Activated CD4-positive, alpha-beta T cell treated with anti-CD3 and anti-CD28 coated beads for 48 hours (primary cell): ENCODE results near the gene GON4L.
"Not testable (repeated sequence)": the region's sequence is repeated elsewhere in the genome, so short reads cannot be mapped to it uniquely, and the experiment has no call there.

Source experiments
- DNase-seq: peaks from one replicate; pipeline ENCODE4 v3.0.0-alpha.2; 2020

Gene GON4L

DNA sequence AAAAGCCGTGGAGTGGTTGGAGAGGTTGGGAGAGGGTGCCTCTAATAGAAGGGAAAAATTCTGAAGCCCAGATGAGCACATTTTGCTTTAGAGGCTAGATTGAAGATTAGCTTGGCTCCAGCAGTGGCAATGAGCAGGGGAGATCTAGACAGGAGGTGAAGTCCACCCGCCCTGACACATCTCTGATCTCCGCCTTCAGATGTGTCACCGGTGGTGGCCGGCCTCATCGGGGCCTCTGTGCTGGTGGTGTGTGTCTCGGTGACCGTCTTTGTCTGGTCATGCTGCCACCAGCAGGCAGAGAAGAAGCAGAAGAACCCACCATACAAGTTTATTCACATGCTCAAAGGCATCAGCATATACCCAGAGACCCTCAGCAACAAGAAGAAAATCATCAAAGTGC, 10.8 kb upstream of the GON4L start:
- no peak for DNase-seq

DNA sequence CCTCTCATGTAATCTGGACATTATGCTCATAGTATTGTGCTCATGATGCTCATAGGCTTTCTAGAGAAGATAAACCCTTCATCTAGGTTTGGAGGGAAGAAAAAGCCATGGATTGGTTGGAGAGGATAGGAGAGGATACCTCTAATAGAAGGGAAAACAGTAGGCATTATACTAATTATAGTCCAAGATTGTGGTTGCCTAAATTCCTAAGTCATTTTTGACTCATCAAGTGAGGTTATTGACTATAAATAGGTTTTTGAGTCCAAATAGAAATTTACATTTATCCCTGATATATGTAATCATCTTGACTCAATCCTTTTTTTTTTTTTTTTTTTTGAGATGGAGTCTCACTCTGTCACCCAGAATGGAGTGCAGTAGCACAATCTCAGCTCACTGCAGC, 7.4 kb upstream of the GON4L start:
- no peak for DNase-seq

DNA sequence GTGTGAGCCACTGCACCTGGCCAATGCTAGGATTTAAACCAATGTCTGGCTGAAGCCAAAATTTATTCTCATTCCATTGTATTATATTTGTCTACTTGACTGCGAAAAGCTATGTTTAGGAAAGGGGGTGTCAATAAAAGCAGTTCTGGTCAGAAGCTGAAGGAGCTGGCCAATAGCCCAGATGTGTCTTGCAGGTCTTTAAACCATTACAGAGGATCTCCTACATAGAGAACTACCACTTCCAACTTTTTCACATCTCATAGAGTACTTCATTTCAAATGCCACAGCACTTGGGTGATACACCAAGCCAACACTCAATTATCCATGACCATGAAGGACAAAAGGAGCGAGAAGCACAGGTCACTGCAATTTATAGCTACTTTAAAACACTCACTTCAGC, 4.9 kb upstream of the GON4L start:
- no peak for DNase-seq

DNA sequence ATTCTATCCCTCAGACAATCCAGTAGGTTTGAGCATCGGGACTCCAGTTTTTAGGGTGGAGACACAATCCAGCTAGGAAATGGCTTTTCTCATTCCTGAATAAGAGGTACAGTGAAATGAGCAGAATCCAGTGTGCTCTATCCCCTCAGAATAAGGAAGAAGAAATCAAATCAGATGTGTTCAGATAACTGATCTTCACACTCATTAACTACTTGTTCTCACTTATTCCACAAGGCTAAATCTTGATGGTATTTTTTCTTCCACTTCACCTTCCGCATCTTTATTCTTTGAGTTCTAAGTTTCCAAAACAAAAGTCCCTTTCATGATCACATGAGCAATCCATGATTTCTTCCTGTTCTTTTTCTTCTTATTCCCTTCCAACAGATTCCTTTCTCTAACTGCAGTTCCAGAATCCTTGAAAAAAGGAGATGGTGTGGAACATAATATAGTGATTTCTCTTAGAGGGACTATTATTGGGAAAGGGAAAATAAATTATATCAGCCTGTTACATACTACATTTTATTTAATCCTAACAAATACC, 4.0 kb upstream of the GON4L start:
- no peak for DNase-seq

DNA sequence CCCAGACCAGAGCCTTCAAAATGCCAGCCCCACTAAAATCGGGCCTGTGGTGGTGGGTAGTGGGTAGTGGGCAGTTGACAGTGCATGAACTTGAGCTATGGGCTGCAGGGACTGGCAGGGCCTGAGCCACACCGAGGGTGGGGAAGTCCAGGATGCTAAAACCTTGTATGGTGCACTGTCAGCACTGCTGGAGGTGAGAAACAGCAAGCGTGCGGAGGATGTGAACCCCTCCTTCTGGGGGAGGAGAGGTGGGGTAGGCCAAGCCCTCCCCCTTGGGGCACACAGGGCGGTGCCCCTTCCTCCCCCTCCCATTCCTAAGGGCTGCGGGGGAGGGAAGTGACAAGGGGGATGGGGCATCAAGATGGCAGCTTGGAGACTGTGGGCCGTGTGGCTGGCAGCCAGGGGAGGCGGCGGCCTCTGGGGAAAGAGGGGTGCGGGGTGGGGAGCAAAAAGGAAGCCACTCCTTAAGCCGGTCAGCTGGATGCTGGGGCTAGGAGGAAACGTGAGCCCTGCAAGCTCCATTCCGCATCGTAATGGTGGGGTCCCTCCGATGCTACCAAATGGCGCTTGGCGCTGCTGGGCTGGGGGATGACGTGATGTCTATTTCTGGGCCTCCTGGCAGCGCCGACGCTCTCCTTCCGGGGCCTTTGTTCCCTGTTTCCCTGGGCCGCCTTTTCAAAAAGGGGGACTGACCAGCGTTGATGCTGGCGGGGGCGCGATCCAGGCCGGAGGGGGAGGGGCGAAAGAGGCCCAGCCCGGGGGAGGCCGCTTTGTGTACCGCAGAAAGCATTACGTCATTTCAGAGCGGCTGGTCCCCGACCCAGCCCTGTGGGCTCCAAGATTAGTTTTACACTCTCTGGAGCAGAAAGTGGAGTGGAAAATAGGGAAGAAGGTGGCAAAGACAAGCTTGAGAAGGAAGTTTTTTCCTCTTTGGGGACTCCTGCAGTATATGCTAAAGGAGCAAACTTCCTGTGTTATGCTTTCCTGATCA, 3.2 kb upstream of the GON4L start:
- DNase-seq: peak; percentile 64

DNA sequence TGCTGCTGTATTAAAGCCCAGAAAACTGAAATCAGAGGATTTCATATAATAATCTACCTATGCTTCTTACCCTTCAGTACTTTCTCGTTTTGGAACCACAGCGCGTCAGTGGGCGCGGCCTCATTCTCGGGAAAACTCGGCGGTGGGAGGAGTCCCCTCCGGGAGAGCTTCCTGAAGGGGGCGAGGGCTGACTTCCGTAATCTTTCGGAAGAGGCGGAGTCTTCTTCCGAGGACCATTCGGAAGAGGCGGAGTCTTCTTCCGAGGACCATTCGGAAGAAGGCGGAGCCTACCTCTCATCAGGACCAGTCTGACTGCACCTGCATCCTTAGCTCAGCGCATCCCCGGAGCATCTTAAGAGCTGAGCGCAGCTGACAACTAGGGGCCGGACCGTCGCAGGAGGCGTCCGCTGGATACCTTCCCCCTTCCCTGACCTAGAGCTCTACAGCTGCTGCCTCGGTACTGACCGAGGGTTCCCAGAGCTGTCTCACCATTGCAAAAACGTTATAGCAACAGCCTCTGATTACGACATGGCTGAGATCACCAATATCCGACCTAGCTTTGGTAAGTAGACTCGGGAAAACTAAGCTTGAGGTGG, 2.3 kb upstream of the GON4L start, which contains the start of gene SYT11:
TSS of gene SYT11 (plus strand) at position 334 of the 596 bp plus-strand sequence. CDS start at position 529, 195 bp downstream.
- DNase-seq: peak; percentile 97

DNA sequence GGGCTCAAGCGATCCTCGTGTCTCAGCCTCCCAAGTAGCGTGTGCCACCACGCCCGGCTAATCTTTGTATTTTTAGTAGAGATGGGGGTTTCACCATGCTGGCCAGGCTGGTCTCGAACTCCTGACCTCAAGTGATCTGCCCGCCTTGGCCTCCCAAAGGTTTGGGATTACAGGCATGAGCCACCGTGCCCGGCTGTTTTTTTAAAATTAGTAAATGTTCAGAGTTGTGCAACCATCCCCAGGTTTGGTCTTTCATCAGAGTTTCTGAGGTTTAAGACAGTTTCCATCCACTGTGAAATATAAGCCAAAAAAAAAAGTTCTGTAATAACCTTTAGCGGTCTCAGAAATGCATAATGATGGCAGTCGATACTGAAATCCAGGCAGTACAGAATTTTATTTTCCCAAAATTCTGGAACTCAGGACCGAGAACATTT, 1.8 kb upstream of the GON4L start:
- DNase-seq: peak; percentile 58

DNA sequence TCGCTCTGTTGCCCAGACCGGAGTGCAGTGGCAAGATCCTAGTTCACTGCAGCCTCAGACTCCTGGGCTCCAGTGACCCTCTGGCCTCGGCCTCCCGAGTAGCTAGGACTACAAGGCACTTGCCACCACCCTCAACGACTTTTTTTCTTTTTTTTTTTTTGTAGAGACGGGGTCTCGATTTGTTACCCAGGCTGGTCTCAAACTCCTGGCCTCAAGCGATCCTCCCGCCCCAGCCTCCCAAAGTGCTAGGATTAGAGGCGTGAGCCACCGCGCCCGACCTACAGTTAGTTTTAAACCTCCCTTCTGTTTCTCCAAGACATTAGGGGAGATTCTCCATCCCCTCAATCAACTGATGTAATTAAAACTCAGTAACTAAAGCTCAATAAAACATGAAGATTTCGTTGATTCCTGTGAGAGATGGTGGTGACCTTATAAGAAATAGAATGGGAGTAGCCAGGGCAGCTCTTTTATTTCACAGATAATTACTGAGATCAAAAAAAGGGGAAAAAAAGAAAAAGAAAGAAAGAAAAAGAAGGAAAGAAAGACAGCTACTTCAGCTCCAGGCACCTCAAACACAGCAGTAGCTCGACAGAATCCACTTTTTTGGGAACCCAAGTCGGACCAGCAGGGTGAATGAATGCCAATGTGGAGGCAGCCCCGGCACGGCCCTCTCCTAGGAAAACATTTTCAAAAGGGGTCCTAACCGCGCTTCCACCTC, 598 bp downstream of the GON4L start:
- no peak for DNase-seq

DNA sequence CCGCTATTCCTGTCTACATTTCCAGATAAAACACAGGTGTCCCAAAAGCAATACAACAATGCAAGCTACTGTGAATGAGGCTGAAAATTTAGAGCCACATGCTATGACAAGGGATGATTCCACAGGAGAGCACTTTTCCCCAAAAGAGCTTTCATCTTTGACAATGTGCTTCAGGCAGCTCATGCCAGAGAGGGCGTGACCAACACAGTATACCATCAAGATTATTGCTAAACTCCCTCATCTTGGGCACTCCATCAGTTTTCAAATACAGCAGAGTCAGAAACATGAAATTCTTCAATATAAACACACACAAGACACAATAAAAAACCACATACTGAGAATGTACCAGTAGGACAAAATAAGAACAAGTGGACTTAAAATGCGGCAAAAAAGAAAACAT, 6.7 kb downstream of the GON4L start:
- no peak for DNase-seq

DNA sequence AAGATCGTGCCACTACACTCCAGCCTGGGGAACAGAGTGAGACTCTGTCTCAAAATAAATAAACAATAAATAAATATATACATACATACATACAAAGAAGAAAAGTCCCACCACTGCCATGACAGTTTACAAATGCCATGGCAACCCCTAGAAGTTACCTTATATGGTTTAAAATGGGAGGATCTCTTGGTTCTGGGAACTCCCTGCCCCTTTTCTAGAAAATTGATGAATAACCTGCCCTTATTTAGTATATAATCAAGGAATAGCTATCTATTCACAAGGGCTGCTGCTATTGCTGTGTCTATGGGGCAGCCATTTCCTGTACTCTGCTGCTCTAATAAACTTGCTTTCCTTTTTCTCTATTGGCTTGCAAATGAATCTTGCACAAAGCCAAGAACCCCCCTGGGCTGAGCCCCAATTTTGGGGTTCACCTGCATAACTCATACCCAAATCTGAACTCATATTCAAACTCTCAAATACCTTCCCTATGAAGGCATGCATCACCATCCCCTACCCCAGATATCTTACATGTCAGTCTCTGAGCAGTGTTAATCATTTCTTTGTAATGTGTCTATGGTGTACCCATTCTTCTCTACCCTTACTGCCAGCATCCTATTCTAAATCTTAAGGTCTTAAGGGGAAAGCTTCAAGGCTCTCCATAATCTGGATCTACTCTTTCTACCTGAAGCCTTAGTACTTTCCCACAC, 9.0 kb downstream of the GON4L start:
- no peak for DNase-seq

DNA sequence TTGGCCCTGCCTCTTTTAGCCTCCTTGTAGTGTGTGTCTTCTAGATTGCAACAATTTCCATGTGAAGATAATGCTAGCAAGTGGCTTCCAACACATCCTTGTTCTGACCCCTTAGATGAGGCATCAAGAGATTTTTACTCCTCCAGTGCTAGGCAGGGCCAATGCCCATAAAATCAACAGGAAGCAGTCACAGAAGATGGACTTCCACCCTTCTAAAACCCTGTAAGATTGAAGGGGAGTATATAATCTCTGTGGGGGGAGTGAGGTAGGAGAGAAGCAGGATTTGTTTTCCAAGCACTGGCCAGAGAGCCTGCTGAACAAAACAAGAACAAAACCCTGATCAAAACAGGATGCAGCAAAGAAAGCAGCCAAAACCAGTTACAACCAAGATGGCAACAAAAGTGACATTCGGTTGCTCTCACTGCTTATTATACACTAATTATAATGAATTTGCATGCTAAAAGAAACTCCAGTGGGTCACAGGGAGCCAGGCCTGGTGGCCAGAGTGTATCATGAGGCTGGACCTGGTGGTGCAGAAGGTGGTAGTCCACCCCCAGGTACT, 12.1 kb downstream of the GON4L start:
- no peak for DNase-seq

DNA sequence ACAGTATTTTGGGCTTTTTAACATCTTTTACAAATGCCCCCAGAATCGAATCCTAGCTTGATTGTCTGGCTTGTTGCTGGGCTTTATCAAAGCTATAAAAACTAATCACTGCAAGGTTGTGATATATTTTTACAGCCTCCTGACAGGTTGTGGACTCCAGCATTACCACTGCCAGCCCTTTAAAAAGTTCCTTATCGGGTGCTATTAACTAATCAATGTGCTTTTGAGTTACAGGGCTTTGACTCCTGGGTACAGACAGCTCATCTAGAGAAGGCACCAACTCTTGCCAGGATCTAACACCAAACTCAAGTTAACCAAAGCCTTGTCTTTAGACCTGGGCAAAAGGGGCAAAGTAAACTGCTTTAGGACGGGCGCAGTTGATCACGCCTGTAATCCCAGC, 16.6 kb downstream of the GON4L start:
- DNase-seq: no peak

DNA sequence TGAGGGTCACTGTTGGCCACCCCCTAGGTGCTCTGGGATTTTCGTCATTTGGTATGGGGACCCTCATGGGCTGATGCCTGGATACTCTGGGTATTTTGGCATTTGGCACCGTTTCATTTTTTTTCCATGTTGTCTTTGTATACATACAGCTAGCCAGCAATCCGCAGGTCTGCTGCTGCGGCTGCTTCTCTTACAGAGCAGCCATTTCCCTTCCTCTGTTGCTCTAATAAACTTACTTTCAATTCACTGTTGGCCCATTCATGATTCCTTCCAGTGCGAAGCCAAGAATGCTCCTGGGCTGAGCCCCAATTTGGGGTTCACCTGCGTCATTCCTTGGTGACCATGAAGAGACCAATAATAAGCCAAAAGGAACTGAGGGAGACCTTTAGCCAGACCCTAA, 21.5 kb downstream of the GON4L start:
- DNase-seq: no peak

DNA sequence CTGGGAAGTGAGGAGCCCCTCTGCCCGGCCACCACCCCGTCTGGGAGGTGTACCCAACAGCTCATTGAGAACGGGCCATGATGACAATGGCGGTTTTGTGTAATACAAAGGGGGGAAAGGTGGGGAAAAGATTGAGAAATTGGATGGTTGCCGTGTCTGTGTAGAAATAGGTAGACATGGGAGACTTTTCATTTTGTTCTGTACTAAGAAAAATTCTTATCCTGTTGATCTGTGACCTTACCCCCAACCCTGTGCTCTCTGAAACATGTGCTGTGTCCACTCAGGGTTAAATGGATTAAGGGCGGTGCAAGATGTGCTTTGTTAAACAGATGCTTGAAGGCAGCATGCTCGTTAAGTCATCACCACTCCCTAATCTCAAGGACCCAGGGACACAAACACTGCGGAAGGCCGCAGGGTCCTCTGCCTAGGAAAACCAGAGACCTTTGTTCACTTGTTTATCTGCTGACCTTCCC, 22.1 kb downstream of the GON4L start:
- not testable (repeated sequence) for DNase-seq

DNA sequence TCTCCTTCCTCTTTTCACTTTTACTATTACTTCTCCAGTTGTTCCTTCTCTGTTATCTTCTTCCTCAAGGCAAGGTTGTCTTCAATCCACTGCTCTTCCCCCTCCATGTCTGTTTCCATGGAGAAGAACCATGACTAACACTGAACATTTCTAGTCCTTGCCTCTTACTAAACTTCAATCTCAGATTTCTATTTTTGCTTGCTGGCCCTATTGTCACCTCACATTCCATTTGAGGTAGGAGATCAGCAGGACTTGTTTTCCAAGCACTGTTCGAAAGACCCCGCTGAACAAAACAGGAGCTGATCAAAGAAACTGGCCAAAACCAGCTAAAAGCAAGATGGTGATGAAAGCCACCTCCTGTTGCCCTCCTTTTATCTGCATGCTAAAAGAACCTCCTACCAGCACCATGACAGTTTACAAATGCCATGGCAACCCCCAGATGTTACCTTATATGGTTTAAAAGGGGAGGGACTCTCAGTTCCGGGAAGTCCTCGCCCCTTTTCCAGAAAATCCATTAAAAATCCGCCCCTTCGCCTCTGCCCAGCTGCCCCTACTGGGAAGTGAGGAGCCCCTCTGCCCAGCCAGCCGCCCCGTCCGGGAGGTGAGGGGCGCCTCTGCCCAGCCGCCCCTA, 22.6 kb downstream of the GON4L start:
- DNase-seq: no peak

DNA sequence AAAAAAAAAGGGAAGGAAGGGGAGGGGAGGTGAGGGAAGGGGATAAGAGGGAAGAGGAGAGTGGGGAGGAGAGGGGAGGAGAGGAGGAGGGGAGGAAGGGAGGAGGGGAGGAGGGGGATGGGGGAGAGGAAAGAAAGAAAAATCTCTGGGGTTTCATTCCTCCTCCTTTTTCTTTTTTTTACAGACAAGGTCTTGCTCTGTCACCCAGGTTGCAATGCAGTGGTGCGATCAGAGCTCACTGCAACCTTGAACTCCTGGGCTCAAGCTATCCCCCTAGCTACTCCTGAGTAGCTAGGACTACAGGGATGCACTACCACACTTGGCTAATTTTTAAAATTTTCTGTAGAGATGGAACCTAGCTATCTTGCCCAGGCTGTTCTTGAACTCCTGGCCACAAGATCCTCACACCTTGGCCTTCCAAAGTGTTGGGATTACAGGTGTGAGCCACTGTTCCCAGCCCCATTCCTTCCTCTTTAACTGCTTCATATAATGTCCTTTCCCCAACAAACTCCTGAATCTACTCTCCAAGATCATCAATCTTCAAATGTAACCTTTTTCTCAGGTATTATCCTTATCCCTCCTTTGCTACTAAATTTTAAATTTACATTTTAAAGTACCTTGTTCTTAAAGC, 23.2 kb downstream of the GON4L start:
- no peak for DNase-seq

DNA sequence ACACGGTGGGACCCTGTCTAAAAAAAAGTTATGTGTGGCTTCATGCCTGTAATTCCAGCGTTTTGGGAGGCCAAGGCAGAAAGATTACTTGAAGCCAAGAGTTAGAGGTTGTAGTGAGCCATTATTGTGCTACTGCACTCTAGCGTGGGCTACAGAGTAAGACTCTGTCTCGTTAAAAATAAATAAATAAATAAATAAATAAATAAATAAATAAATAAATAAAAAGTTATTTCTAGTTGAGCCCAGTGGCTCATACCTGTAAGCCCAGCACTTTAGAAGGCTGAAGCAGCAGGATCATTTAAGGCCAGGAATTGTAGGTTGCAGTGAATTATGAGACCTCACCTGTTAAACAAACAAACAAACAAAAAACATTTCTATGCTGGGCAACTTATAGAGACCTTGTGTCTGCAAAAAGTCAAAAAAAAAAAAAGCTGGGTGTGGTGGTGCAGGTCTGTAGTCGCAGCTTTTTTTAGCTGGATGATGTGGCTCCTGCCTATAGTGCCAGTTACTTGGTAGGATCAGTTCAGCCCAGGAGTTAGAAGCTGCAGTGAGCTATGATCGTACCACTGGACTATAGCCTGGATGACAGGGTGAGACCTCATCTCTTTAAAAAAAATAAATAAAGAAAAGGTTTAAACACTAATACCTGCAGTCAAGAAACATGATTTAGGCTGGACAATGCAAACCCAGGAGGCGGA, 25.6 kb downstream of the GON4L start:
- DNase-seq: no peak

DNA sequence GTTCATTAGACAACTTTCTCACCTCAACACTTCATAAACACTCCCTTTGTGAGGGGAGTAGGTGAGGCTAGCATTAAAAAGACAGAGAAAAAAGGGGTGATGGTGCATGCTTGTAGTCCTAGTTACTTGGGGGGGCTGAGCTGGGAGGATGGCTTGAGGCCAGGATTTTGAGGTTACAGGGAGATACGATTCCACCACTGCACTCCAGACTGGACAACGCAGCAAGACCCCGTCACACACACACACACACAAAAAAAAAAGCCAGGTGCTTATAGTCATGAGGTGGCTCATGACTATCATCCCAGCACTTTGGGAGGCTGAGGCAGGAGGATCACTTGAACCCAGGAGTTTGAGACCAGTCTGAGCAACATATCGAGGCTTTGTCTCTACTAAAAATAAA, 29.6 kb downstream of the GON4L start:
- no peak for DNase-seq

DNA sequence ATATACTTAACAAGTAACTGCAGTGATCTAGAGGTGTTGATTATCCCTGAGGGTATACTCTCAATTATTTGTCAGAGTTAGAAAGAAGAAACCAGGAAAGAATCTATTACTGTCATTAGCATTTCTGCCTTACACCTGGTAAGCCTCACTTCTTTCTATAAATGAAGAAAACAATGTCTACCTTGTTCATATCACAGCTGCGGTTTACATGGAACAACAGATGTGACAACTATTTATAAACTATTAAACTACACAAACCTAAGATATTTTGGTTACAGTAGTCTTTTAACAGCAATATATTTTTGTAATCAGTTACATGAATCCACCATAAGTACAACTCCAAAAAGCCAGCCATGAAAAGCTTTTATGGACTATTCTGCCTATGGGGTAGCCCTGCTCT, 40.7 kb downstream of the GON4L start:
- DNase-seq: no peak

DNA sequence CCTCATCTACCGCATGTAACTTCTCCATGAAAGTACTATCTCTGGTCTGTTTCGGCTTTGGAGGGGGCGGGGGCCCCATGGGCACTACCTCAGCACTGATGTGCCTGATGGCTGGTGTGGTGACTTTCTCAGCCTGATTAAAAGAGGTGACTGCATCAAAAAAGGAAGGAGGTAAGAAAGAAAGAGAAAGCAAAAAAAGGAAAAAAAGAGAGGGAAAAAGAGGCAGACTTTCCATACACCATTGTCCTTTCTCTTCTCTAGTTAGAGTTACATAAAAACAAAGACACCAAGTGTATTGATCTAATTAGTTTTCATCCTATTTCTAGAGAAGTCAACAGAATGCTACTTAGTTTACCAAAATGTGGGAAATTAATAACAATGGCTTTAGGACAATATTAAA, 43.3 kb downstream of the GON4L start:
- DNase-seq: no peak

DNA sequence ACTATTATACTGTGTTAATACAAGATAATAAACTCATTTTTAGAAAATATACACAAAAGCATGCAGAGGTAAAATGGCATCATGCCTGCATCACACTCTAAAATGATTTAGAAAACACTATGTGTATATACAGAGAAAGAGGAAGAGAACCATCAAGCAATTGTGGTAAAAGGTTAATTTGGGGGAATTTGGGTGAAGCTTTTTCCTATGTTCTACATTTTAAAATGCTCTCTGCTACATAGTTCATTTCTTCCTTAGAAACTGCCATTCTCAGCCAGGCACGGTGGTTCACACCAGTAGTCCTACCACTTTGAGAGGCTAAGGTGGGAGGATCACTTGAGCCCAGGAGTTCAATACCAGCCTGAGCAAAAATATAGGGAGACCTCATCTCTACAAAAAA, 44.1 kb downstream of the GON4L start:
- DNase-seq: no peak
